Gastroesophageal sphincter (tissue), 4 donors: ENCODE results near the gene PGA3. TPM values are rescaled to one million over a fixed set of nuclear protein-coding genes. Genes with fewer than 3 reads are reported as not detected.
A peak's percentile ranks its signal among the peaks of the same experiment; 100 is the strongest.
"Not testable (repeated sequence)": the region's sequence is repeated elsewhere in the genome, so short reads cannot be mapped to it uniquely, and the experiment has no call there.

Experiments
- ATAC-seq: fragments of 150-250 bp; one replicate; pipeline ENCODE4 v1.9.1; 2016; ENCODE audit warnings: mild to moderate bottlenecking, moderate library complexity
- H3K27ac ChIP-seq, 4 donors: fragments of 200-600 bp; sonication (generic) in 3 of 4; 1 replicate in 3 of 4; 2 replicates in 1 of 4; pipeline ENCODE4 v1.5.1; 2016 to 2019
- H3K27me3 ChIP-seq: fragments of 200-600 bp; sonication (generic); one replicate; pipeline ENCODE4 v1.5.1; 2019
- H3K36me3 ChIP-seq, 2 donors: fragments of 200-600 bp; sonication (generic); one replicate each; pipeline ENCODE4 v1.5.1; 2019; ENCODE audit warnings: control low read depth in 1 of 2
- H3K4me1 ChIP-seq, 3 donors: fragments of 200-600 bp; sonication (generic); 1 replicate in 2 of 3; 2 replicates in 1 of 3; pipeline ENCODE4 v1.5.1; 2016 to 2019; ENCODE audit warnings: control low read depth in 2 of 3
- H3K4me3 ChIP-seq, 2 donors: fragments of 200-600 bp; sonication (generic); one replicate each; pipeline ENCODE4 v1.5.1; 2019; ENCODE audit warnings: mild to moderate bottlenecking in 1 of 2, moderate library complexity in 1 of 2
- H3K9me3 ChIP-seq, 3 donors: fragments of 200-600 bp; sonication (generic); one replicate each; pipeline ENCODE4 v1.5.1; 2017 to 2019; ENCODE audit warnings: control low read depth in 2 of 3
- EP300 ChIP-seq: sonication (generic); formaldehyde crosslinking; IDR thresholded peaks from one replicate; pipeline ENCODE4 v1.6.1; 2017; ENCODE audit warnings: antibody characterized with exemption, mild to moderate bottlenecking
- POLR2A ChIP-seq, 2 donors: fragments of 450-650 bp; IDR thresholded peaks; one replicate each; pipeline ENCODE4 v1.6.1; 2017; ENCODE audit warnings: antibody characterized with exemption in 2 of 2, mild to moderate bottlenecking in 2 of 2, moderate library complexity in 1 of 2
- POLR2AphosphoS5 ChIP-seq: sonication (generic); formaldehyde crosslinking; IDR thresholded peaks from one replicate; pipeline ENCODE4 v1.6.1; 2017; ENCODE audit warnings: antibody characterized with exemption
- WGBS, 2 donors: methylation state at CpG; one replicate each; pipeline ENCODE4 v1.1.5; 2018; ENCODE audit warnings: low coverage in 1 of 2; 5-methylcytosine and 5-hydroxymethylcytosine counted together
- total RNA-seq, 4 donors: library from RNA; depleted of rRNA; stranded (reverse); fragments of >200 nt; gene quantifications; one replicate each; pipeline ENCODE4 v1.1.0, GENCODE V29; 2016
- TF ChIP-seq, protein P1 (sequence below), 4 experiments: fragments of 200-600 bp in 2 of 4; fragments of 450-650 bp in 2 of 4; sonication (generic) in 1 of 4; IDR thresholded peaks; one replicate each; pipeline ENCODE4 v1.5.1; 2017 to 2019; ENCODE audit warnings: antibody characterized with exemption in 4 of 4, mild to moderate bottlenecking in 2 of 4, moderate library complexity in 2 of 4

Gene PGA3
- under 1 TPM in 1 of 4 donors, not detected in 3; 0.81 TPM for total RNA-seq

DNA sequence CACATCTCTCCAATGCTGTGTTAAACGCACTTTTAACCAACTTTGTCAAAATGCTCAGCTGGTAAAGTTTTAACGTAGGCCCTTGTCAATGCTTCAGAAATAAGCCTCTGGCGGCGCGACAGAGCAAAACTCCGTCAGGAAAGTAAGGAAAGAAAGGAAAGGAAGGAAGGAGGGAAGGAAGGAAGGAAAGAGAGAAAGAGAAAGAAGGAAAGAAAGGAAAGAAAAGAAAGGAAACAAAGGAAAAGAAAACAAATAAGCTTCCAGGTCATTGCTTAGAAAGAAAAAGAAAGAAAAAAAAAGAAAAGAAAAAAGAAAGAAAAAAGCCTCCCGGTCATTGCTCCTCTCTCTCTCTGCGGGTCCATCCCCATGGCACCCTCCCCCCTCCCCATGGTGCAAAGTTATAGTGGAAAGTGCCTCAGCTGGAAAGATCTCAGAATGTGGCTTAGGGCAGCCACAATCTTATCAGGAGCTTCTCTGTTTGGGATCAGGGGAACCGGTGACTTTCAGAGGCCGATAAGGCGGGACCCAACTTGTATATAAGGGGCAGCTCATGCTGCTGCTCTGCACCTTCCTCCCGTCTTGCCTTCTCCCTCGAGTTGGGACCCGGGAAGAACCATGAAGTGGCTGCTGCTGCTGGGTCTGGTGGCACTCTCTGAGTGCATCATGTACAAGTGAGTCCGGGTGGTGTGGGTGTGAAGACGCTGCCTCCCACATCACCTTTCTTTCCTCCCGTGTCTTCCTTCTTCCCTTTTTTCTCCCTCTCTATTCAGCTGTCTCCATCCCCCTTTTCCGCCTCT lies at the start of gene PGA3:
Gene PGA3 (plus strand): TSS at position 566 of the 797 bp plus-strand sequence. CDS start 50 bp downstream, at position 616.
- WGBS, 2 donors = 40 to 56% methylated on average over 1 to 8 of the region's 18 CpGs

GRCh38 chr11:61153593-61154095 lies 49.7 kb upstream of the PGA3 start:
- Histone ChIP-seq H3K27ac (peak overlapping the region; percentile 61 to 90 (median 87)), H3K9me3 (peaks cover 0 to 12% (median 0%) of the 10 kb centered on the region in 3 donors), H3K4me3 (no peak overlapping the region), H3K36me3 (peaks cover 0 to 4% of the 10 kb centered on the region in 2 donors), H3K27me3 (no peaks in the 10 kb centered on the region), H3K4me1 (peaks cover 14 to 68% (median 35%) of the 10 kb centered on the region in 3 donors)
- ATAC-seq = peak; percentile 18
- TF ChIP-seq POLR2AphosphoS5 = no peak
- TF ChIP-seq EP300 = no peak
- TF ChIP-seq, protein P1, sequence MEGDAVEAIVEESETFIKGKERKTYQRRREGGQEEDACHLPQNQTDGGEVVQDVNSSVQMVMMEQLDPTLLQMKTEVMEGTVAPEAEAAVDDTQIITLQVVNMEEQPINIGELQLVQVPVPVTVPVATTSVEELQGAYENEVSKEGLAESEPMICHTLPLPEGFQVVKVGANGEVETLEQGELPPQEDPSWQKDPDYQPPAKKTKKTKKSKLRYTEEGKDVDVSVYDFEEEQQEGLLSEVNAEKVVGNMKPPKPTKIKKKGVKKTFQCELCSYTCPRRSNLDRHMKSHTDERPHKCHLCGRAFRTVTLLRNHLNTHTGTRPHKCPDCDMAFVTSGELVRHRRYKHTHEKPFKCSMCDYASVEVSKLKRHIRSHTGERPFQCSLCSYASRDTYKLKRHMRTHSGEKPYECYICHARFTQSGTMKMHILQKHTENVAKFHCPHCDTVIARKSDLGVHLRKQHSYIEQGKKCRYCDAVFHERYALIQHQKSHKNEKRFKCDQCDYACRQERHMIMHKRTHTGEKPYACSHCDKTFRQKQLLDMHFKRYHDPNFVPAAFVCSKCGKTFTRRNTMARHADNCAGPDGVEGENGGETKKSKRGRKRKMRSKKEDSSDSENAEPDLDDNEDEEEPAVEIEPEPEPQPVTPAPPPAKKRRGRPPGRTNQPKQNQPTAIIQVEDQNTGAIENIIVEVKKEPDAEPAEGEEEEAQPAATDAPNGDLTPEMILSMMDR (IDR thresholded peaks at IDR 0.05) = no peak
- no peak for TF ChIP-seq POLR2A (IDR thresholded peaks at IDR 0.05)
- WGBS, 2 donors = 33 to 50% methylated on average over 1 to 2 of the region's 2 CpGs

More for the DNA sequence above, at the start of gene PGA3:
- not testable (repeated sequence) for H3K27me3 ChIP-seq, H3K4me1 ChIP-seq, ATAC-seq, H3K4me3 ChIP-seq, H3K36me3 ChIP-seq, H3K27ac ChIP-seq
- H3K9me3 ChIP-seq = peaks cover 0 to 13% (median 0%) of the 10 kb centered on the region in 3 donors

DNA sequence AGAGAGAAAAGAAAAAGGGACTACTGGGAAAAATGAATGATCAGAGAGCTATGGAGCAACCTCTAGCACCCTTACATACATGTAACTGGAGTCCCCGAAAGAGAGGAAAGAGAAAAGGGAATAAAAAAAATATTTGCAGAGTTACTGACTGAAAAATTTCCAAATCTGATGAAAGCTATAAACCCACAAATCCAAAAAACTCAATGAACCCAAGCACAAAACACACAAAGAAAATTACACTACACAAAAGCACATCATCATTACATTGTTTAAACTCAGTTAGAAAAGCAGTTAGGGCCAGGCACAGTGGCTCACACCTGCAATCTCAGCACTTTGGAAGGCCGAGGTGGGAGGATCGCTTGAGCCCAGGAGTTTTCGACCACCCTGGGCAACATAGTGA lies 48.8 kb upstream of the PGA3 start:
- no peak for ATAC-seq
- TF ChIP-seq POLR2AphosphoS5 (no peak), POLR2A (IDR thresholded peaks at IDR 0.05) (no peak), EP300 (no peak)
- TF ChIP-seq, protein P1 (IDR thresholded peaks at IDR 0.05) = no peak
- Histone ChIP-seq H3K27ac (peak overlapping the region in 2 of 4 donors; percentile 85 to 90), H3K4me3 (no peak overlapping the region), H3K36me3 (peaks cover 0 to 4% of the 10 kb centered on the region in 2 donors), H3K4me1 (peaks cover 14 to 68% (median 36%) of the 10 kb centered on the region in 3 donors), H3K9me3 (peaks cover 0 to 12% (median 0%) of the 10 kb centered on the region in 3 donors), H3K27me3 (no peaks in the 10 kb centered on the region)
- 96% methylated on average over 4 of the region's 4 CpGs for WGBS, 2 donors

- Histone ChIP-seq H3K27ac (no peak overlapping the region), H3K36me3 (peaks cover 0 to 4% of the 10 kb centered on the region in 2 donors), H3K9me3 (peaks cover 0 to 12% (median 0%) of the 10 kb centered on the region in 3 donors), H3K4me3 (no peak overlapping the region), H3K4me1 (peaks cover 10 to 68% (median 32%) of the 10 kb centered on the region in 3 donors), H3K27me3 (no peaks in the 10 kb centered on the region)
- TF ChIP-seq EP300 (no peak), POLR2AphosphoS5 (no peak), POLR2A (IDR thresholded peaks at IDR 0.05) (no peak)
- TF ChIP-seq, protein P1 (IDR thresholded peaks at IDR 0.05) = no peak
- no peak for ATAC-seq
- WGBS, 2 donors = 75 to 100% methylated on average over 1 of the region's 1 CpG
These were observed 48.0 kb upstream of the PGA3 start for GRCh38 chr11:61155312-61155711.

DNA sequence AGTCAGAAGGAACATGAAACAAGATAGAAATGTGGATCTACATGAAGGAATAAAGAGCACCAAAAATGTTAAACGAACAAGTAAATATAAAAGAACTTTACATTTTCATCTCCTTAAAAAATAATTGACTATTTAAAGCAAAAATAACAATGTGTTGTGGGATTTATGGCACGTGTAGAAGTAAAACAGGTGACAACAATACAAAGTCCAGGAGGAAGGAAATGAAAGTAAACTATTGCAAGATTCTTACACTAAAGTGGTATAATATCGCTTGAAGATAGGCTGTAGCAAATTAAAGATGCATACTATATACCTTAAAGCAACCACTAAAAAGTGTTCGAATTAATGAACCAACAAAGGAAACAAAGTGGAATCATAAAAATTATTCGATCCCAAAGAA lies 47.6 kb upstream of the PGA3 start:
- peaks cover 0 to 12% (median 0%) of the 10 kb centered on the region in 3 donors for H3K9me3 ChIP-seq
- no peak for ATAC-seq
- no peaks in the 10 kb centered on the region for H3K27me3 ChIP-seq
- 94 to 98% methylated on average over 5 of the region's 5 CpGs for WGBS, 2 donors
- TF ChIP-seq POLR2AphosphoS5 (no peak), POLR2A (IDR thresholded peaks at IDR 0.05) (no peak), EP300 (no peak)
- TF ChIP-seq, protein P1 (IDR thresholded peaks at IDR 0.05) = no peak
- H3K4me3 ChIP-seq = no peak overlapping the region
- H3K27ac ChIP-seq = peak overlapping the region in 1 of 4 donors; percentile 2
- H3K36me3 ChIP-seq = peaks cover 0 to 4% of the 10 kb centered on the region in 2 donors
- H3K4me1 ChIP-seq = peaks cover 10 to 68% (median 29%) of the 10 kb centered on the region in 3 donors
